Stimulated activated CD8-positive, alpha-beta memory T cell treated with anti-CD3 and anti-CD28 coated beads, Interleukin-15, amount 100 ng/mL, for 24 hours (primary cell): ENCODE data around the gene INTS4.
"Not testable (repeated sequence)": the region's sequence is repeated elsewhere in the genome, so short reads cannot be mapped to it uniquely, and the experiment has no call there.

Source experiments
- DNase-seq: peaks from one replicate; pipeline ENCODE4 v3.0.0-alpha.2; 2020; ENCODE audit warnings: low read depth

The INTS4 gene

GRCh38 chr11:77958583-77959177 lies 35.8 kb downstream of the INTS4 start:
- not testable (repeated sequence) for DNase-seq

GRCh38 chr11:77943296-77943695 lies 51.2 kb downstream of the INTS4 start:
- not testable (repeated sequence) for DNase-seq

- not testable (repeated sequence) for DNase-seq
Measured at GRCh38 chr11:77942465-77942864, 52.0 kb downstream of the INTS4 start.

- not testable (repeated sequence) for DNase-seq
Measured at GRCh38 chr11:77933596-77933995, 60.9 kb downstream of the INTS4 start.

GRCh38 chr11:77930334-77931208 lies 63.9 kb downstream of the INTS4 start:
- not testable (repeated sequence) for DNase-seq

GRCh38 chr11:77917713-77918112 lies 76.8 kb downstream of the INTS4 start:
- DNase-seq, result not testable (repeated sequence)

GRCh38 chr11:77914307-77914791 lies 80.1 kb downstream of the INTS4 start:
- not testable (repeated sequence) for DNase-seq

- DNase-seq, result not testable (repeated sequence)
Measured at GRCh38 chr11:77913608-77914306, 80.7 kb downstream of the INTS4 start.

GRCh38 chr11:77910828-77911227 lies 83.6 kb downstream of the INTS4 start:
- DNase-seq, result not testable (repeated sequence)

- DNase-seq, result no peak
Measured at GRCh38 chr11:77909277-77909676, 85.2 kb downstream of the INTS4 start.

GRCh38 chr11:77908835-77909234 lies 85.6 kb downstream of the INTS4 start:
- no peak for DNase-seq

GRCh38 chr11:77894949-77895348 lies 99.5 kb downstream of the INTS4 start:
- DNase-seq, result not testable (repeated sequence)

- not testable (repeated sequence) for DNase-seq
Measured at GRCh38 chr11:77891703-77892102, 102.8 kb downstream of the INTS4 start.

- not testable (repeated sequence) for DNase-seq
Measured at GRCh38 chr11:77891256-77891655, 103.2 kb downstream of the INTS4 start.

GRCh38 chr11:77890619-77891056 lies 103.8 kb downstream of the INTS4 start:
- not testable (repeated sequence) for DNase-seq

- DNase-seq, result not testable (repeated sequence)
Measured at GRCh38 chr11:77890100-77890614, 104.3 kb downstream of the INTS4 start.

- not testable (repeated sequence) for DNase-seq
Measured at GRCh38 chr11:77889045-77889444, 105.4 kb downstream of the INTS4 start.

- DNase-seq, result no peak
Measured at GRCh38 chr11:77886401-77886800, 108.1 kb downstream of the INTS4 start.

GRCh38 chr11:77884829-77885190 lies 109.7 kb downstream of the INTS4 start:
- no peak for DNase-seq

- no peak for DNase-seq
Measured at GRCh38 chr11:77884186-77884828, 110.2 kb downstream of the INTS4 start.

- DNase-seq, result no peak
Measured at GRCh38 chr11:77883775-77884174, 110.7 kb downstream of the INTS4 start.

GRCh38 chr11:77882396-77882795 lies 112.1 kb downstream of the INTS4 start:
- DNase-seq, result no peak
